Measurements from ENCODE around the gene POLD3.
"Not testable (repeated sequence)": the region's sequence is repeated elsewhere in the genome, so short reads cannot be mapped to it uniquely, and the experiment has no call there.

The POLD3 gene

GRCh38 chr11:74583024-74583624, 9.3 kb upstream of the POLD3 start:
- DNase-seq (ENCODE audit: low spot score), result no peak

- DNase-seq (ENCODE audit: low spot score), result not testable (repeated sequence)
Measured at GRCh38 chr11:74590492-74590891, 1.9 kb upstream of the POLD3 start.

- DNase-seq (ENCODE audit: low spot score), result peak; percentile 4
Measured at GRCh38 chr11:74592063-74592440, 330 bp upstream of the POLD3 start.

GRCh38 chr11:74593463-74593862, 1.1 kb downstream of the POLD3 start:
- no peak for DNase-seq (ENCODE audit: low spot score)

GRCh38 chr11:74602637-74603556, 10.5 kb downstream of the POLD3 start:
- DNase-seq (ENCODE audit: low spot score), result no peak

GRCh38 chr11:74603845-74604244, 11.5 kb downstream of the POLD3 start:
- DNase-seq (ENCODE audit: low spot score), result no peak

- no peak for DNase-seq (ENCODE audit: low spot score)
Measured at GRCh38 chr11:74604311-74604710, 11.9 kb downstream of the POLD3 start.

GRCh38 chr11:74605403-74605802, 13.0 kb downstream of the POLD3 start:
- no peak for DNase-seq (ENCODE audit: low spot score)

- no peak for DNase-seq (ENCODE audit: low spot score)
Measured at GRCh38 chr11:74608431-74608830, 16.0 kb downstream of the POLD3 start.

- DNase-seq (ENCODE audit: low spot score), result peak; percentile 45
Measured at GRCh38 chr11:74611369-74611861, 19.0 kb downstream of the POLD3 start.

- no peak for DNase-seq (ENCODE audit: low spot score)
Measured at GRCh38 chr11:74612877-74613276, 20.5 kb downstream of the POLD3 start.

GRCh38 chr11:74615311-74615710, 22.9 kb downstream of the POLD3 start:
- DNase-seq (ENCODE audit: low spot score), result no peak

- no peak for DNase-seq (ENCODE audit: low spot score)
Measured at GRCh38 chr11:74615988-74616387, 23.6 kb downstream of the POLD3 start.

GRCh38 chr11:74620531-74620930, 28.1 kb downstream of the POLD3 start:
- DNase-seq (ENCODE audit: low spot score), result peak; percentile 8

GRCh38 chr11:74626130-74626529, 33.7 kb downstream of the POLD3 start:
- DNase-seq (ENCODE audit: low spot score), result no peak

GRCh38 chr11:74626604-74627003, 34.2 kb downstream of the POLD3 start:
- DNase-seq (ENCODE audit: low spot score), result no peak

- no peak for DNase-seq (ENCODE audit: low spot score)
Measured at GRCh38 chr11:74627381-74627780, 35.0 kb downstream of the POLD3 start.

- no peak for DNase-seq (ENCODE audit: low spot score)
Measured at GRCh38 chr11:74630043-74630442, 37.7 kb downstream of the POLD3 start.

- no peak for DNase-seq (ENCODE audit: low spot score)
Measured at GRCh38 chr11:74633406-74634393, 41.3 kb downstream of the POLD3 start.

- DNase-seq (ENCODE audit: low spot score), result peak; percentile 44
Measured at GRCh38 chr11:74634537-74634936, 42.2 kb downstream of the POLD3 start.

GRCh38 chr11:74636630-74637184, 44.3 kb downstream of the POLD3 start:
- DNase-seq (ENCODE audit: low spot score), result peak; percentile 86

- DNase-seq (ENCODE audit: low spot score), result no peak
Measured at GRCh38 chr11:74637700-74638099, 45.3 kb downstream of the POLD3 start.
